Liver (tissue), 3 donors: ENCODE results near the gene RAC2.

Experiments
- EGR1 ChIP-seq, 2 donors: IDR thresholded peaks; 2 replicates each; pipeline ENCODE4 v1.6.1; 2016 to 2018; ENCODE audit warnings: antibody characterized with exemption in 2 of 2, low read depth in 2 of 2
- FOXA2 ChIP-seq: IDR thresholded peaks from 2 replicates; pipeline ENCODE4 v1.6.1; 2016; ENCODE audit warnings: antibody characterized with exemption
- HNF4G ChIP-seq: IDR thresholded peaks from 2 replicates; pipeline ENCODE4 v1.6.1; 2016; ENCODE audit warnings: antibody characterized with exemption
- JUND ChIP-seq, 2 donors: IDR thresholded peaks; 2 replicates each; pipeline ENCODE4 v1.6.1; 2016; ENCODE audit warnings: antibody characterized with exemption in 2 of 2
- NR2F2 ChIP-seq: IDR thresholded peaks from 2 replicates; pipeline ENCODE4 v1.6.1; 2016; ENCODE audit warnings: antibody characterized with exemption
- REST ChIP-seq: IDR thresholded peaks from 2 replicates; pipeline ENCODE4 v1.6.1; 2016; ENCODE audit warnings: antibody characterized with exemption, mild to moderate bottlenecking
- SP1 ChIP-seq: IDR thresholded peaks from 2 replicates; pipeline ENCODE4 v1.6.1; 2018; ENCODE audit warnings: antibody characterized with exemption, mild to moderate bottlenecking
- TAF1 ChIP-seq: conservative IDR thresholded peaks from 2 replicates; pipeline ENCODE4 v1.6.1; 2016; ENCODE audit warnings: antibody characterized with exemption, mild to moderate bottlenecking
- ZBTB33 ChIP-seq: IDR thresholded peaks from 2 replicates; pipeline ENCODE4 v1.6.1; 2016; ENCODE audit warnings: antibody characterized with exemption
- TF ChIP-seq, protein P1 (sequence below): fragments of 150-350 bp; IDR thresholded peaks from 2 replicates; pipeline ENCODE4 v1.5.1; 2017; ENCODE audit warnings: improper control_type of control experiment, low read depth, low read length; ENCODE audit not compliant: missing input control
- TF ChIP-seq, protein P2 (sequence below): IDR thresholded peaks from 2 replicates; pipeline ENCODE4 v1.6.1; 2016; ENCODE audit warnings: antibody characterized with exemption
- TF ChIP-seq, protein P3 (sequence below): IDR thresholded peaks from 2 replicates; pipeline ENCODE4 v1.6.1; 2016; ENCODE audit warnings: antibody characterized with exemption
- donor health status: healthy.
- donor health status: healthy.

GRCh38 chr22:37226087-37226486 is 18.0 kb downstream of the RAC2 start:
- TF ChIP-seq EGR1 (IDR thresholded peaks at IDR 0.05; ENCODE audit: low read depth in 2 of 2) (no peak), SP1 (no peak), JUND (IDR thresholded peaks at IDR 0.05) (no peak), FOXA2 (no peak), ZBTB33 (no peak), NR2F2 (no peak), REST (no peak), TAF1 (no peak), HNF4G (no peak)
- TF ChIP-seq, protein P1, sequence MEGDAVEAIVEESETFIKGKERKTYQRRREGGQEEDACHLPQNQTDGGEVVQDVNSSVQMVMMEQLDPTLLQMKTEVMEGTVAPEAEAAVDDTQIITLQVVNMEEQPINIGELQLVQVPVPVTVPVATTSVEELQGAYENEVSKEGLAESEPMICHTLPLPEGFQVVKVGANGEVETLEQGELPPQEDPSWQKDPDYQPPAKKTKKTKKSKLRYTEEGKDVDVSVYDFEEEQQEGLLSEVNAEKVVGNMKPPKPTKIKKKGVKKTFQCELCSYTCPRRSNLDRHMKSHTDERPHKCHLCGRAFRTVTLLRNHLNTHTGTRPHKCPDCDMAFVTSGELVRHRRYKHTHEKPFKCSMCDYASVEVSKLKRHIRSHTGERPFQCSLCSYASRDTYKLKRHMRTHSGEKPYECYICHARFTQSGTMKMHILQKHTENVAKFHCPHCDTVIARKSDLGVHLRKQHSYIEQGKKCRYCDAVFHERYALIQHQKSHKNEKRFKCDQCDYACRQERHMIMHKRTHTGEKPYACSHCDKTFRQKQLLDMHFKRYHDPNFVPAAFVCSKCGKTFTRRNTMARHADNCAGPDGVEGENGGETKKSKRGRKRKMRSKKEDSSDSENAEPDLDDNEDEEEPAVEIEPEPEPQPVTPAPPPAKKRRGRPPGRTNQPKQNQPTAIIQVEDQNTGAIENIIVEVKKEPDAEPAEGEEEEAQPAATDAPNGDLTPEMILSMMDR, result no peak
- TF ChIP-seq, protein P2, sequence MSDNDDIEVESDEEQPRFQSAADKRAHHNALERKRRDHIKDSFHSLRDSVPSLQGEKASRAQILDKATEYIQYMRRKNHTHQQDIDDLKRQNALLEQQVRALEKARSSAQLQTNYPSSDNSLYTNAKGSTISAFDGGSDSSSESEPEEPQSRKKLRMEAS, result no peak
- TF ChIP-seq, protein P3, sequence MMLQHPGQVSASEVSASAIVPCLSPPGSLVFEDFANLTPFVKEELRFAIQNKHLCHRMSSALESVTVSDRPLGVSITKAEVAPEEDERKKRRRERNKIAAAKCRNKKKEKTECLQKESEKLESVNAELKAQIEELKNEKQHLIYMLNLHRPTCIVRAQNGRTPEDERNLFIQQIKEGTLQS, result no peak
